A549 treated with CORT108297 at 1 μM for 4 hours (cell line): ENCODE measurements around the gene TMEM87A. TPM values are rescaled to one million over a fixed set of nuclear protein-coding genes. Genes with fewer than 3 reads are reported as not detected.

Experiments
- total RNA-seq: library from RNA; stranded (reverse); fragments of 200-300 nt; extraction: Qiagen RNA extraction; gene quantifications from 5 replicates; pipeline ENCODE4 v1.2.3, GENCODE V29; 2022

Gene TMEM87A
- total RNA-seq = 24.9 to 33.8 TPM (median 26.2 TPM) in 5 replicates

GRCh38 chr15:42272939-42273899 lies at the start of gene TMEM87A, which contains the start of gene GANC:
TSS of gene TMEM87A (minus strand) at chr15:42273433. CDS start at chr15:42273398, 35 bp downstream.
TSS of gene GANC (plus strand) at chr15:42273201. CDS start at chr15:42274482, 1,281 bp downstream.

GRCh38 chr15:42207674-42208579 lies 65.3 kb downstream of the TMEM87A start, which contains the start of gene VPS39:
TSS of gene VPS39 (minus strand) at chr15:42208304. CDS start at chr15:42208153, 151 bp downstream.

Other genes starting within 250 kb of the TMEM87A start
- 0.03 TPM in 1 of 5 replicates, not detected in the others for gene PLA2G4D, start 178.9 kb downstream of the TMEM87A start, total RNA-seq
- not detected in 5 replicates for gene PLA2G4F, start 116.8 kb downstream of the TMEM87A start, total RNA-seq
- 13.6 to 17.8 TPM (median 16.2 TPM) in 5 replicates for gene VPS39, start 65.1 kb downstream of the TMEM87A start, total RNA-seq
- gene GANC, start 232 bp downstream of the TMEM87A start, total RNA-seq = 5.5 to 7.4 TPM (median 6.9 TPM) in 5 replicates
- gene CAPN3, start 86.1 kb upstream of the TMEM87A start, total RNA-seq = 0.21 to 0.32 TPM (median 0.29 TPM) in 5 replicates
- 7.8 to 12.7 TPM (median 10.2 TPM) in 5 replicates for gene ZNF106, start 217.7 kb upstream of the TMEM87A start, total RNA-seq
- gene SNAP23, start 222.2 kb upstream of the TMEM87A start, total RNA-seq = 14.7 to 41.5 TPM (median 17.1 TPM) in 5 replicates